NOMO-1 (cell line): Measurements from ENCODE around the gene CLSTN3.

Experiments used
- DNase-seq, 2 experiments: peaks; one replicate each; lab custom pipeline; 2025; ENCODE audit not compliant: unreplicated experiment in 2 of 2; lab: John Stamatoyannopoulos, UW

CLSTN3 gene

DNA sequence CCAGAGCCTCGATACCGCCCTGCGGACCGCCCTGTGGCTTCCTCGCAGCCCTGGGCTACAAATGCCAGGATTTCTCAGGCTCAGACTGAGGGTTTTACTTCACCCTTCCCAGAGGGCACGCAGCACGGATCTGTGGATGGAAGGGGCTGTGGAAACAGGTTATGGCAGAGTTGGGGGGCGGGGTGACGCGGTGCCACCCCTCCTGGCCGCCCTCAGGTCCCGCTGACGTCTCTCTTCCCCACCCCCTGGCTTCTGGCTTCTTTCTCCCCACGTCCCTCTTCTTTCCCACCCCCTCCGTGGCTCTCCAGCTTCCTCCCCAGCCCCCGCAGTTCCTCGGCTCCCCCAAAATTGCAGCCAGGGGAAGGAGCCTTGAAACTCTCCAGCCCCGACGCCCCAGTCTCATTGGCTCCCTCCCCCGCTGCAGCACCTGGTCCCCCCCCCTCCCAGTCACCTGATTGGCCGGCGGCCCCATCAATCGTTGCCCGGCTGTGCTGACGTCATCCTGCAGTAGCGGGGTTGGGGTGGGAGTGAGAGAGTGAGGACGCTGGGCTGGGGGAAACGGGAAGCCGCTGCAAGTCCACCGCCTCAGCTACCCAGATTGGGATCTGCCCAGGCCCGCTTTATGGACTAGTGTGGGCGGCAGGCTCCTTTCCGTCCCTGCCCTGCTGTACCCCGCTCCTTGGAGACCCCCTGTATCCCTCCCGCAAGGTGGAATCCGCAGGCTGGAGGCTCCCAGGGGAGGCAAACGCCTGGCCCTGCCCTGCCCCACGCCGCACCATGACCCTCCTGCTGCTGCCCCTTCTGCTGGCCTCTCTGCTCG, at the start of gene CLSTN3:
Gene CLSTN3 (plus strand): TSS at position 500 of the 820 bp plus-strand sequence. CDS start 278 bp downstream, at position 778.
- DNase-seq: peak; percentile 44 to 56

GRCh38 chr12:7081037-7081436, 49.1 kb upstream of the CLSTN3 start:
- DNase-seq: no peak

GRCh38 chr12:7083125-7083524, 47.0 kb upstream of the CLSTN3 start:
- no peak for DNase-seq

- no peak for DNase-seq
Measured at GRCh38 chr12:7089196-7089871, 40.8 kb upstream of the CLSTN3 start.

- no peak for DNase-seq
Measured at GRCh38 chr12:7090222-7090998, 39.8 kb upstream of the CLSTN3 start.

DNA sequence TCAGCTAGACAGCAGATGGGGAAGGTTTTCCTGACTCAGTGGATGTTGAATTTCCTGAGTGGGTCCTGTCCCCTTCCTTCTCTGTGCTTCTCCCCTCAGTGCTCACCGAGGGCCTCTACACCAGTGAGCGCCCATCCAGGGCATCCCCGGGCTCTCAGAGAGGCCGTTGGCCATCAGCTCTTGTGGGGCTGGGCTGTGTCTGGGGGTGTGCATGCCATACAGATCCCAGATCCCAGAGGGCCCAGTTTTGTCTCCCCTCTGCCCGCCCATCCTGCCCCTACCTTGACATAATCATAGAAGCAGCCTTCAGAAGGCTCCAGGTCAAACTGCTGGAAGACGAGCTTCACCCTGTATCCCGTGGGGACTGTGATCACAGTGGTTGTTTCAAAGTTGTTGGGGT, 39.0 kb upstream of the CLSTN3 start:
- no peak for DNase-seq

- DNase-seq: no peak
Measured at GRCh38 chr12:7091660-7092228, 38.4 kb upstream of the CLSTN3 start.

GRCh38 chr12:7092229-7092985, 37.8 kb upstream of the CLSTN3 start, which contains the start of gene C1R:
C1R (minus strand) TSS chr12:7092445; CDS start chr12:7092388, 57 bp downstream.
- DNase-seq: peak; percentile 22 to 30

GRCh38 chr12:7092986-7093460, 37.1 kb upstream of the CLSTN3 start:
- no peak for DNase-seq

- DNase-seq: no peak
Measured at GRCh38 chr12:7093486-7093885, 36.7 kb upstream of the CLSTN3 start.

- no peak for DNase-seq
Measured at GRCh38 chr12:7093892-7094291, 36.3 kb upstream of the CLSTN3 start.

DNA sequence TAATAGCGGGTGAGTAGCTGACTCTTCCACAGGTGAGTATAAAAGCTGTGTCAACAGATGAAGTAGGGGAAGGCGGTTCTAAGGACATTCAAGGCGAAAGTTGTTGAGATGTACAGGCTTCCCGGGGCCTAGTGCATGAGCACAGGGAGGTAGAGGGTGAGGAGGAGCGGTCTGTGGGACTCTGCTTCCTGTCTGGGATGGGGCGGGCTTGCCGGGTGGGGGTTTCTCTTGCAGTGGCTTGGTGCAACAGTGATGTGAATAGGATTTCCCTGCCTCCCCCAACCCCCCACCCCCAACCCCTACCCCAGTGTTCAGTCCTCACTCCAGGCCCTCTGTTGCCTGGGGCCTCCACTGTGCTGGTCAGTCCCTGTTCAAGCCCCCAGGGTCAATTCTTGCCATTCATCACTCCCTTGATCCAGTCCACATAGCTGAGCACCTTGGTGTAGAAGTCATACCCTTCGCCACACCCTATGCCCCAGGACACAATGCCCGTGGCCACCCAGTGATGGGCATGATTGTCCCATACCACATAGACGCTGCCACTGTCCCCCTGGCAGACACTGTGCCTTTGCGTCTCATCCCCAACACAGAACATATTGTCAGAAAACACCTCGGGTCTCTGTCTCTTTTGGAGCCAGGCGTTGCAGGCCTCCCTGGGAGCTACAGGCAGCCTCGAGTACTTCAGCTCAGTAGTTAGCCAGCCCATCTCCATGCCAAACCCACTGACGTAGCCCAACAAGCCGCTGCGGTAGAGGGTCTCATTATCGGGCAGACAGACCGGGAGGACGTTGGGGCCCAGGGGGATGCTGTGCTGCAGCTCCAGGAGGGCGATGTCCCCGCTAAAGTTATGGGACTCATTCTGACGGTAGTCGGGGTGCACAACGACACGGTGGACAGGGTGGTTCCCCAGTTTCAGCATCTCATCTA, 33.9 kb upstream of the CLSTN3 start:
- no peak for DNase-seq

DNA sequence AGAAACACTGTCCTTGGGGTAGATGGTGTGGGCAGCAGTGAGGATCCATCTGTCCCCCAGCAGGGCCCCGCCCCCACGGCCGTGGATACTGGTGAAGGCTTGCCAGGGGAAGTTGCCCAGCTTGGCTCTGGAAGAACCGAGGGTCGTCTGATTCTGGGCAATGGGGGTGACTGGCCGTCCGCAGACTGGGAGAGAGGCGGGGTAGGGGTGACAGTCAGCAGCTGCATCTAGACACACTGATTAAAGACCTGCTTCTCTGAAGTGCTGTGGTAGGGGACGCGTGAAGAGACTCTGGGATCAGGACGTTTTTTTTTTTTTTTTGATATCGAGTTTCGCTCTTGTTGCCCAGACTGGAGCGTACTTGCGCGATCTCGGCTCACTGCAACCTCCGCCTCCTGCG, 33.2 kb upstream of the CLSTN3 start:
- no peak for DNase-seq

DNA sequence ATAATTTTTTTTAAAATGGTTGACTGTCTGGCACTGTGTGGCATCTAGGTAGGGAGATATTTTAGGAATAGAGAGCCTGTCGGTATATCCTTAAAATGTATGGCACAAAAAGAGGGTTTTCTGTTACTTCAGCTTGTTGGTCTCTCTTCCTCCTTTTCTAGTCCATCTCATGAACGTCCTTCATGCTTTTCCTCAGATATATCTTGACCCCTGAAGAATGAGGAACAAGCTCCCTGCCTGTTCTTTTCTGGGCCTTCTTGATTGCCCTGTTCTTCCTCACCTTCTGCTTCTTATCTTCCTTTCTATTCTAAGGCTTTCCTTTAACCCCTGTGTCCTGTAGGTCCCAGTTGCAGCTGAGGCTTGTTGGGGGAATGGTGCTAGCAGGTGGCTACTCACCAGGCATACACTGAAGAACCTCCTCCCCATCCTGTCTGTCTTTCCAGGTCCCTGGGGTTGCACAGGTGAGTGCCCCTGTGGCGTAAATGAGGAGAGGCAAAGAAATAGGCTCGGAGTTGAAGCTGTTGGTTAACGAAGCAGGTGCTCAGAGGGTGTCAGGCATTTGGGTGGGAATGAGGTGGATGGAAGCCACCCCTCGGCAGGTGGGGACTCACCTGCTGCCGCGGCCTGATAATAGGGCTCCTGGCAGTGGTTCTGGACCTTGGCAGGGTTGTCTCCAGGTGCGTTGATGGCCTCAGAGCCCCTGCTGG, 30.7 kb upstream of the CLSTN3 start:
- peak; percentile 10 to 60 for DNase-seq

DNA sequence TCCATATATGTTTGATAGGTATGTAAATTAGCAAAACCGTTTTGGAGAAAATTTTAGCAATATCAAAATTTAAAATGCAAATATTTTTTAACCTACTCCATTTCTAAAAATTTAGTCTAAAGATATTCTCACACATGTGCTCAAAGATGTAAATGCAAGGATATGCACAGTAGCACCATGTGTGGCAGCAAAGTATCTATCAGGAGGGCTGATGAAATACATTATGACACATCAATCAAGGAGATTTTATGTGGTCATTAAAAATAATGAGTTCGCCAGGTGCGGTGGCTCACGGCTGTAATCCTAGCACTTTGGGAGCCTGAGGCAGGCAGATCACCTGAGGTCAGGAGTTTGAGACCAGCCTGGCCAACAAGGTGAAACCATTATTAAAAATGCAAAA, 29.9 kb upstream of the CLSTN3 start:
- DNase-seq: no peak

GRCh38 chr12:7101047-7101693, 29.0 kb upstream of the CLSTN3 start:
- DNase-seq: no peak

GRCh38 chr12:7101694-7102131, 28.5 kb upstream of the CLSTN3 start:
- DNase-seq: no peak

DNA sequence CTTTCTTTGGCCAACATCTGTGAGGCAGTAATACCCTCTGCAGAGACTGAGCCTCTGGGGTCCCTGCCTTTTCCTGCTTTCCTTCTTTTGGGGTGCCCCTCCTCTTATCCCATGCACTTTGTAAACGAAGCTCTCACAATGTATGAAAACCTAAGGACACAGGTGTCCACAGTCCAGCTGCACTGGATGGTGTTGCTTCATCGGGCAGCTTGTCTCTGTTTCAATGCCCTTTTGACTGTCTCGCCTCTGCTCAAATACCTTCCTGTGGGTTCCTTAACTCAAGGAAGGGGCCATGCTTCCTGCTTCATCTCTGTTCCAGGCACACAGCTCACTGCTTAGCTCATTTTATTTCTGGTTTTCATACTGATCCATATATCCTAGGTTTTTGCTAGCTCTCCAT, 27.6 kb upstream of the CLSTN3 start:
- DNase-seq: no peak
